ENCODE data around the gene ADO. TPM values are rescaled to one million over a fixed set of nuclear protein-coding genes. Genes with fewer than 3 reads are reported as not detected.

The ADO gene
- polyA plus RNA-seq, 1 experiment: 7.8 TPM

- Histone ChIP-seq H3K27me3 (ENCODE audit: control insufficient read depth, insufficient read depth, low read length) (peaks cover 9% of the 10 kb centered on the region), H3K36me3 (ENCODE audit: control insufficient read depth, insufficient read depth, low read length) (no peaks in the 10 kb centered on the region), H3K4me3 (ENCODE audit: low read depth, low read length) (no peak overlapping the region)
- TF ChIP-seq, protein P1, sequence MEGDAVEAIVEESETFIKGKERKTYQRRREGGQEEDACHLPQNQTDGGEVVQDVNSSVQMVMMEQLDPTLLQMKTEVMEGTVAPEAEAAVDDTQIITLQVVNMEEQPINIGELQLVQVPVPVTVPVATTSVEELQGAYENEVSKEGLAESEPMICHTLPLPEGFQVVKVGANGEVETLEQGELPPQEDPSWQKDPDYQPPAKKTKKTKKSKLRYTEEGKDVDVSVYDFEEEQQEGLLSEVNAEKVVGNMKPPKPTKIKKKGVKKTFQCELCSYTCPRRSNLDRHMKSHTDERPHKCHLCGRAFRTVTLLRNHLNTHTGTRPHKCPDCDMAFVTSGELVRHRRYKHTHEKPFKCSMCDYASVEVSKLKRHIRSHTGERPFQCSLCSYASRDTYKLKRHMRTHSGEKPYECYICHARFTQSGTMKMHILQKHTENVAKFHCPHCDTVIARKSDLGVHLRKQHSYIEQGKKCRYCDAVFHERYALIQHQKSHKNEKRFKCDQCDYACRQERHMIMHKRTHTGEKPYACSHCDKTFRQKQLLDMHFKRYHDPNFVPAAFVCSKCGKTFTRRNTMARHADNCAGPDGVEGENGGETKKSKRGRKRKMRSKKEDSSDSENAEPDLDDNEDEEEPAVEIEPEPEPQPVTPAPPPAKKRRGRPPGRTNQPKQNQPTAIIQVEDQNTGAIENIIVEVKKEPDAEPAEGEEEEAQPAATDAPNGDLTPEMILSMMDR (IDR thresholded peaks at IDR 0.05; ENCODE audit: insufficient read depth, low read depth, low read length): no peak
- CTCF ChIA-PET: no interaction called here
- POLR2A ChIA-PET: no interaction called here
- DNase-seq (ENCODE audit: low read depth): no peak
Measured at GRCh38 chr10:62812672-62813439, 8.3 kb downstream of the ADO start.

DNA sequence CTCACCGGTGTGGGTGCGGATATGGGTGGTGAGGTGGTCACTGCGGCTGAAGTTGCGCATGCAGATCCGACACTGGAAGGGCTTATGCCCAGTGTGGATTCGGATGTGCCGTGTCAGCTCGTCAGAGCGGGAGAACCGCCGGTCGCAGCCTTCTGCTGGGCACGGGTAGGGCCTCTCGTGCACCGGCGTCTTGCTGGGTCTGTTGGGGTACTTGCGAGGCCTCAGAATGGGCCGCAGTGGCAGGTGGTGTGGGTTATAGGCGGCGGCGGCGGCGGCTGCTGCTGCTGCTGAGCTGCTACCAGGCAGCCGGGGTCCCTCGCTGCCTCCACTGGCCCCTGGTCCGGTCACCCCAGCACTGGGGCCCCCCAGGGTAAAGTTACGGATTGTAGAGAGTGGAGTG, 8.9 kb downstream of the ADO start:
- Histone ChIP-seq H3K4me3 (ENCODE audit: low read depth, low read length) (no peak overlapping the region), H3K36me3 (ENCODE audit: control insufficient read depth, insufficient read depth, low read length) (no peaks in the 10 kb centered on the region), H3K27me3 (ENCODE audit: control insufficient read depth, insufficient read depth, low read length) (peaks cover 9% of the 10 kb centered on the region)
- CTCF ChIA-PET: no interaction called here
- POLR2A ChIA-PET: no interaction called here
- DNase-seq (ENCODE audit: low read depth): no peak
- TF ChIP-seq, protein P1 (IDR thresholded peaks at IDR 0.05; ENCODE audit: insufficient read depth, low read depth, low read length): no peak

- TF ChIP-seq, protein P1 (IDR thresholded peaks at IDR 0.05; ENCODE audit: insufficient read depth, low read depth, low read length): no peak
- DNase-seq (ENCODE audit: low read depth): no peak
- Histone ChIP-seq H3K36me3 (ENCODE audit: control insufficient read depth, insufficient read depth, low read length) (no peaks in the 10 kb centered on the region), H3K27me3 (ENCODE audit: control insufficient read depth, insufficient read depth, low read length) (peaks cover 10% of the 10 kb centered on the region), H3K4me3 (ENCODE audit: low read depth, low read length) (no peak overlapping the region)
- ChIA-PET POLR2A (no interaction called here), CTCF (interaction anchor here (1.2 to 1.3 kb wide), 2 partner anchors 14 to 203 kb away, joined by 3 read pairs; no protein-coding TSS in a partner anchor)
Measured at GRCh38 chr10:62813981-62814380, 9.5 kb downstream of the ADO start.

- no peak for DNase-seq (ENCODE audit: low read depth)
- POLR2A ChIA-PET: no interaction called here
- CTCF ChIA-PET: interaction anchor here (0.7 to 6.5 kb wide), 5 partner anchors 10 to 269 kb away, joined by 3 to 41 read pairs (median 3); partner anchors contain the start of gene ADO
- Histone ChIP-seq H3K27me3 (ENCODE audit: control insufficient read depth, insufficient read depth, low read length) (peaks cover 15% of the 10 kb centered on the region), H3K36me3 (ENCODE audit: control insufficient read depth, insufficient read depth, low read length) (no peaks in the 10 kb centered on the region), H3K4me3 (ENCODE audit: low read depth, low read length) (peak overlapping the region; percentile 59)
- TF ChIP-seq, protein P1 (IDR thresholded peaks at IDR 0.05; ENCODE audit: insufficient read depth, low read depth, low read length): no peak
Measured at GRCh38 chr10:62814756-62815380, 10.3 kb downstream of the ADO start.

- H3K27me3 ChIP-seq (ENCODE audit: control insufficient read depth, insufficient read depth, low read length): peaks cover 16% of the 10 kb centered on the region
- CTCF ChIA-PET: interaction anchor here (1.0 to 6.5 kb wide), 8 partner anchors 8 to 342 kb away, joined by 3 to 65 read pairs (median 6); partner anchors contain the start of gene ADO
- no peaks in the 10 kb centered on the region for H3K36me3 ChIP-seq (ENCODE audit: control insufficient read depth, insufficient read depth, low read length)
- DNase-seq (ENCODE audit: low read depth): no peak
- POLR2A ChIA-PET: interaction anchor here (0.9 kb wide), 1 partner anchor 77 kb away, joined by 3 read pairs; no protein-coding TSS in a partner anchor
- peak overlapping the region; percentile 59 for H3K4me3 ChIP-seq (ENCODE audit: low read depth, low read length)
- TF ChIP-seq, protein P1 (IDR thresholded peaks at IDR 0.05; ENCODE audit: insufficient read depth, low read depth, low read length): no peak
Measured at GRCh38 chr10:62815381-62816075, 11.0 kb downstream of the ADO start.

Data from BJ (cell line).